ENCODE data around the gene KDM7A.

DNA sequence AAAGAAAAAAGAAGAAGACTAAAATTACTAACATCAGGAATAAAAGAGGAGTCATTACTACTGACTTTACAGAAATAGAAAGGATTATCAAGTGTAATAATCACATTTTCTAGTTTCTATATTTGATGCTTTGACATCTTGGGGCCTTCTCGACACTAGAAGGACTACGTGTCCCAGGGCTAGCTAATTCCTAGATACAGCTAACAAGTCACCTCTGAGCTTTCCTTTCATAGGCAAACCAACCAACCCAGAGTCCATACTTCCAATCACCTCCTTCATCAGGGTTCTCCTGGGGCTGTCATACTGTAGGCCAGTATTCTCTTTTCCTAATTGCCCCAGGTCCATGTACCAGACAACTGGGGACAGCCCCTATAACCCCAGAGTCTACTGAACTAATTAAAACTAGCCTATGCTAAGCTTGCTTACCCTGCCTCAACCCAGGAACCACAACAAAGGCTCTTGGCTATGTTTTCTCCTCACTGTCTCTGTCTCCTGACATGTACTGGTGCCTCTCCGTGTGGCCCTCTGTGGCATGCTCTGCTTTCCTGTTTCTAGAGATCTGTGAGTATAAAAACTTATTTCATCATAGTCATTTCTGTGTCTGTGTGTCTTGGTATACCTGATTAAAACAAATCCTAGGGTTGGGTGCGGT lies 107.4 kb downstream of the KDM7A start:
- TF ChIP-seq CTCF (IDR thresholded peaks at IDR 0.05) (no peak), EP300 (IDR thresholded peaks at IDR 0.05) (no peak)

All from ovary (tissue), 3 donors.